ENCODE data around the gene PCNX2. TPM values are rescaled to one million over a fixed set of nuclear protein-coding genes. Genes with fewer than 3 reads are reported as not detected.

PCNX2 gene
- total and polyA plus RNA-seq, 2 donors (not counting 3 experiments of a cell fraction or from before 2014, with no cell fraction given): 6.6 to 11.0 TPM

GRCh38 chr1:233238884-233239431 is 56.6 kb downstream of the PCNX2 start:
- dilution Hi-C loops (cut with MboI; ENCODE audit: extremely low pct_ligation_motif_present, low sequenced_read_pairs): no loop called here
- no peak overlapping the region for H2AFZ ChIP-seq (ENCODE audit: low read depth, low read length)
- H3K9ac ChIP-seq (replicated peaks; ENCODE audit: extremely low read depth, insufficient read depth, low read length): no peak overlapping the region
- intact Hi-C loops (cut with micrococcal nuclease): loop anchor here (10.0 kb wide), 1 partner anchor 1514 kb away; no protein-coding TSS in a partner anchor
- POLR2A ChIA-PET: no interaction called here
- no peak for FAIRE-seq
- no peaks in the 10 kb centered on the region for H3K36me3 ChIP-seq (ENCODE audit: control insufficient read depth in 2 of 2, extremely low read depth in 1 of 2, insufficient read depth in 2 of 2, low read length in 2 of 2)
- no peaks in the 10 kb centered on the region for H4K20me1 ChIP-seq (replicated peaks; ENCODE audit: control insufficient read depth, extremely low read depth, insufficient read depth, low read length)
- no peaks in the 10 kb centered on the region for H3K27me3 ChIP-seq (ENCODE audit: control insufficient read depth in 2 of 2, insufficient read depth in 2 of 2, low read length in 2 of 2)
- H3K4me1 ChIP-seq (ENCODE audit: control insufficient read depth, extremely low read depth, insufficient read depth, low read length): no peaks in the 10 kb centered on the region
- H3K4me2 ChIP-seq (ENCODE audit: insufficient read depth, low read length): no peak overlapping the region
- H3K9me1 ChIP-seq (replicated peaks; ENCODE audit: control insufficient read depth, extremely low read depth, insufficient read depth, low read length): no peaks in the 10 kb centered on the region
- TF ChIP-seq POLR2AphosphoS5 (IDR thresholded peaks at IDR 0.05; ENCODE audit: insufficient read depth, low read depth, low read length): no peak
- TF ChIP-seq JUN (IDR thresholded peaks at IDR 0.05; ENCODE audit: borderline replicate concordance, insufficient read depth, insufficient read length, low read depth): no peak
- TF ChIP-seq MAX (IDR thresholded peaks at IDR 0.05; ENCODE audit: insufficient read depth, insufficient read length): no peak
- TF ChIP-seq EZH2 (IDR thresholded peaks at IDR 0.05; ENCODE audit: borderline replicate concordance, low read depth, low read length, severe bottlenecking): no peak
- no peak for TF ChIP-seq POLR2A (IDR thresholded peaks at IDR 0.05; ENCODE audit: low read depth, low read length)
- TF ChIP-seq FOS (IDR thresholded peaks at IDR 0.05; ENCODE audit: borderline replicate concordance, insufficient read depth, low read length): no peak
- no peak for TF ChIP-seq GATA2 (IDR thresholded peaks at IDR 0.05; ENCODE audit: insufficient read depth, insufficient read length, low read depth, low read length)
- TF ChIP-seq MYC (IDR thresholded peaks at IDR 0.05; ENCODE audit: low read depth, low read length): no peak
- TF ChIP-seq CTCF (IDR thresholded peaks at IDR 0.05; ENCODE audit: extremely low read depth in 1 of 2, insufficient read depth in 1 of 2, low read depth in 1 of 2, low read length in 2 of 2): no peak
- H3K4me3 ChIP-seq (replicated peaks in 1 of 3; ENCODE audit: insufficient read depth in 1 of 3, low read depth in 1 of 3, low read length in 3 of 3): no peak overlapping the region
- no peak overlapping the region for H3K27ac ChIP-seq (ENCODE audit: insufficient read depth, low read depth, low read length)
- no TSS peak for BruUV-seq (replicated peaks)
- CTCF ChIA-PET: no interaction called here
- DNase-seq (ENCODE audit: low read depth, low spot score): peak; percentile 12
- no peaks in the 10 kb centered on the region for H3K79me2 ChIP-seq (ENCODE audit: control insufficient read depth, insufficient read depth, low read length)
- no peaks in the 10 kb centered on the region for H3K9me3 ChIP-seq (replicated peaks; ENCODE audit: control insufficient read depth, insufficient read depth, low read length)
